Measurements from ENCODE around the gene MYRF. TPM values are rescaled to one million over a fixed set of nuclear protein-coding genes. Genes with fewer than 3 reads are reported as not detected.

MYRF gene
- total RNA-seq, 1 donor from 2014 or later, result not detected

DNA sequence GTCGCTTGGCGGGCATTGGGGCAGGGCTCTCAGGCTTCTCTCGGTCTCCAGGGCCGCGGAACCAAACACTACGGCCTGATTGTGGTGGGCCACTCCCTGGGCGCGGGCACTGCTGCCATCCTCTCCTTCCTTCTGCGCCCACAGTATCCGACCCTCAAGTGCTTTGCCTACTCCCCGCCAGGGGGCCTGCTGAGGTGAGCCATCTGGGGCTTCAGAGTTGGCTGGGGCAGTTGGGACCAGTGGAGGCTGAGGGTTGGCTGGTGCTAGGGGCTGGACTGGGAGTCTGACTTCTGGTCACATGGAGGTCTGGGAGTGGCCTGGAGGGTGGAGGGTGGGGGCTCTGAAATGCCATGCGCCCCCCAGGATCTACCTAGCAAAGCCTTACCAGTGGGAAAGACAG is 15.3 kb upstream of the MYRF start:
- Histone ChIP-seq H3K27ac (no peak overlapping the region), H3K36me3 (peaks cover 5% of the 10 kb centered on the region in 2 donors), H3K9me3 (no peaks in the 10 kb centered on the region), H3K27me3 (no peaks in the 10 kb centered on the region), H3K4me3 (no peak overlapping the region), H3K4me1 (peaks cover 0 to 6% of the 10 kb centered on the region in 2 donors)
- no peak for DNase-seq (ENCODE audit: low spot score in 2 of 2)
- intact Hi-C loops (cut with DNase I), result no loop called here
- TF ChIP-seq, protein P1, sequence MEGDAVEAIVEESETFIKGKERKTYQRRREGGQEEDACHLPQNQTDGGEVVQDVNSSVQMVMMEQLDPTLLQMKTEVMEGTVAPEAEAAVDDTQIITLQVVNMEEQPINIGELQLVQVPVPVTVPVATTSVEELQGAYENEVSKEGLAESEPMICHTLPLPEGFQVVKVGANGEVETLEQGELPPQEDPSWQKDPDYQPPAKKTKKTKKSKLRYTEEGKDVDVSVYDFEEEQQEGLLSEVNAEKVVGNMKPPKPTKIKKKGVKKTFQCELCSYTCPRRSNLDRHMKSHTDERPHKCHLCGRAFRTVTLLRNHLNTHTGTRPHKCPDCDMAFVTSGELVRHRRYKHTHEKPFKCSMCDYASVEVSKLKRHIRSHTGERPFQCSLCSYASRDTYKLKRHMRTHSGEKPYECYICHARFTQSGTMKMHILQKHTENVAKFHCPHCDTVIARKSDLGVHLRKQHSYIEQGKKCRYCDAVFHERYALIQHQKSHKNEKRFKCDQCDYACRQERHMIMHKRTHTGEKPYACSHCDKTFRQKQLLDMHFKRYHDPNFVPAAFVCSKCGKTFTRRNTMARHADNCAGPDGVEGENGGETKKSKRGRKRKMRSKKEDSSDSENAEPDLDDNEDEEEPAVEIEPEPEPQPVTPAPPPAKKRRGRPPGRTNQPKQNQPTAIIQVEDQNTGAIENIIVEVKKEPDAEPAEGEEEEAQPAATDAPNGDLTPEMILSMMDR (IDR thresholded peaks at IDR 0.05), result no peak

DNA sequence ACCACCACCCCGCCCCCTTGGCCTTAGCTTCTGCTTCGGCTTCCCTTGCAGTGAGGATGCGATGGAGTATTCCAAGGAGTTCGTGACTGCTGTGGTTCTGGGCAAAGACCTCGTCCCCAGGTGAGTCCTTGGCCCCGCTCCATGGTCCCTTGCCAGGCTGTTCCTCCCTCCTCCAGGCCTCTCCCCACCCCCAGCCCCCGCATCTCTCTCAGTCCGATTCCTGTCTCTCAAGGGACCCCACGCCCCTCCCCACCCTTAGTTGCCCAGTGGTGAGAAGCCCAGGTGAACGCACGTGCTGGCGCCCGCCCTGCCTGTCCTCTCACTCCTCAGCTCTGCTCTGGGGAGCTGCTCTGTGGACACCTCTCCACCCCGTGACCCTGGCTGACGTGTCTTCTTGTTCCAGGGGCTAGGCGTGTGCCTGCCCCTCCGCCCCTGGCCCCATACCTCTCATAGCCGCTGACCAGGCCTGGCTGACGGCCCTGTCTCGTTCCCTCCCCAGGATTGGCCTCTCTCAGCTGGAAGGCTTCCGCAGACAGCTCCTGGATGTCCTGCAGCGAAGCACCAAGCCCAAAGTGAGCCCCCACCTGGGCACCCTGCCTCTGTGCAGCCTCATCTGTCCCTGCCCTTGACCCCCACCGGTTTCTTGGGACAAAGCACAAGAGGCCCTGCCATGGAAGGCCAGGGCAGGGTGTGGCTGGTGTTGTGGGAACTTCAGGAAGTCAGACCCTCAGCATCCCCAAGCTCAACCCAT is 14.6 kb upstream of the MYRF start:
- no peaks in the 10 kb centered on the region for H3K9me3 ChIP-seq
- H3K36me3 ChIP-seq, result peaks cover 5% of the 10 kb centered on the region in 2 donors
- no peak overlapping the region for H3K4me3 ChIP-seq
- DNase-seq (ENCODE audit: low spot score in 2 of 2), result no peak
- H3K27me3 ChIP-seq, result no peaks in the 10 kb centered on the region
- peaks cover 0 to 4% of the 10 kb centered on the region in 2 donors for H3K4me1 ChIP-seq
- no peak overlapping the region for H3K27ac ChIP-seq
- TF ChIP-seq, protein P1 (IDR thresholded peaks at IDR 0.05), result no peak
- intact Hi-C loops (cut with DNase I), result no loop called here

DNA sequence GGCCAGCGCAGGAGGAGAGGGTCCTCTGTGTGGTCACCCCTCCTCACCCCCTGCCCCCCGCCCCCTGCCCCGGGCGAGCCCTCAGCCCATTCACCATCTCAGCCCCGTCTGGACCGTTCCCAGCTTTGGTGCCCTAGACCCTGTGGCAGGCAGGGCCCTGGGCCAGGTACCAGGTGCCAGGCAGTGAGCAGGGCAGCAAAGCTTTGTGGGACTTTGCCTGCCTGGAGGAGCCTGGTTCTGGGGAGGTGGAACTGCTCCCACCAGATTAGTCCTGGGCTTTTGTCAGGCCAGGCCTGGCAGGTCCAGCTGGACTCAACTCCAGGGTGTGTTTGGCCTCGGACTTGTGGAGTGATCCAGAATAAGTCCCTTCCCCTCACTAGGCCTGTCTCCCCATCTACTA is 13.7 kb upstream of the MYRF start:
- Histone ChIP-seq H3K36me3 (peaks cover 5% of the 10 kb centered on the region in 2 donors), H3K4me1 (no peaks in the 10 kb centered on the region), H3K27me3 (no peaks in the 10 kb centered on the region), H3K9me3 (no peaks in the 10 kb centered on the region), H3K4me3 (no peak overlapping the region), H3K27ac (no peak overlapping the region)
- intact Hi-C loops (cut with DNase I), result no loop called here
- TF ChIP-seq, protein P1 (IDR thresholded peaks at IDR 0.05), result no peak
- DNase-seq (ENCODE audit: low spot score in 2 of 2), result no peak

DNA sequence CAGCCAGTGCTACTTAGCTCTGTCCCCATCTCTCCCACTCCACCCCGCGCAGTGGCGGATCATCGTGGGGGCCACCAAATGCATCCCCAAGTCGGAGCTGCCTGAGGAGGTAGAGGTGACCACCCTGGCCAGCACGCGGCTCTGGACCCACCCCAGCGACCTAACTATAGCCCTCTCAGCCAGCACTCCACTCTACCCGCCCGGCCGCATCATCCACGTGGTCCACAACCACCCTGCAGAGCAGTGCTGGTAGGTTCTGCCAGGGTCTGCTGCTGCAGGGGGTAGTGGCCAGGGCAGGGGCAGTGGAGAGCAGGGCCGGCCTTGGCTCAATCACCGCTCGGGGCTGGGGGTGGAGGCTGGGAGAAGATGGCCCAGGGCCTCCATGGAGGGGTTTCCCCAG is 13.0 kb upstream of the MYRF start:
- Histone ChIP-seq H3K4me3 (no peak overlapping the region), H3K4me1 (no peaks in the 10 kb centered on the region), H3K36me3 (peaks cover 5% of the 10 kb centered on the region in 2 donors), H3K27ac (no peak overlapping the region), H3K27me3 (no peaks in the 10 kb centered on the region), H3K9me3 (no peaks in the 10 kb centered on the region)
- TF ChIP-seq, protein P1 (IDR thresholded peaks at IDR 0.05), result no peak
- intact Hi-C loops (cut with DNase I), result no loop called here
- no peak for DNase-seq (ENCODE audit: low spot score in 2 of 2)

DNA sequence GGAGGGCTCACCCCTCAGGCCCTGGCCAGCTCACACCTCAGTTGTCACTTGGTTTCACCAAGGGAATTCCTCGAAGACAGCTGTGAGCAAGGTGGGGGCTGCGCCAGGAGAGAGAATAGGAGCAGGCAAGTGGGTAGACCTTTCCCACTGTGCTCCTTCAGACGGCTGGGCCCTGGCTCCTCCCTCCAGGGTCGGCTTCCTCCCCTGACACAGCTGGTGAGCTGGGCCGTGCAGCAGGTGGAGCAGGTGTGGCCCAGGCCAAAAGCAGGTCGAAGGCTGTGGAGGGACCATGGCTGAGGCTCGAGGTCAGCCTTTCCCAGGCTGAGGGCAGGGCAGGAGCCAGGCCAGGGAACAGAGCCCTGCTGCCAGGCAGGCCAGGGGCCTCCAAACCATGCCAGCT is 12.5 kb upstream of the MYRF start:
- H3K9me3 ChIP-seq, result no peaks in the 10 kb centered on the region
- DNase-seq (ENCODE audit: low spot score in 2 of 2), result no peak
- H3K4me1 ChIP-seq, result no peaks in the 10 kb centered on the region
- H3K27ac ChIP-seq, result no peak overlapping the region
- no peak overlapping the region for H3K4me3 ChIP-seq
- peaks cover 5% of the 10 kb centered on the region in 2 donors for H3K36me3 ChIP-seq
- no peaks in the 10 kb centered on the region for H3K27me3 ChIP-seq
- TF ChIP-seq, protein P1 (IDR thresholded peaks at IDR 0.05), result no peak
- intact Hi-C loops (cut with DNase I), result no loop called here

Data from ascending aorta (tissue), 2 donors.